Measurements from ENCODE around the gene NFX1.
"Not testable (repeated sequence)": the region's sequence is repeated elsewhere in the genome, so short reads cannot be mapped to it uniquely, and the experiment has no call there.

The NFX1 gene

GRCh38 chr9:33354651-33355211 lies 64.4 kb downstream of the NFX1 start:
- no peak for TF ChIP-seq JUND (IDR thresholded peaks at IDR 0.05; ENCODE audit: low read depth)
- no peak for DNase-seq (ENCODE audit: low read depth in 1 of 2, low spot score in 1 of 2)
- in situ Hi-C loops (cut with HindIII; ENCODE audit: low pct_unique_long_range_greater_than_20kb, low sequenced_read_pairs) = no loop called here

- TF ChIP-seq JUND (IDR thresholded peaks at IDR 0.05; ENCODE audit: low read depth) = no peak
- DNase-seq (ENCODE audit: low read depth in 1 of 2, low spot score in 1 of 2) = no peak
- in situ Hi-C loops (cut with HindIII; ENCODE audit: low pct_unique_long_range_greater_than_20kb, low sequenced_read_pairs) = no loop called here
Measured at GRCh38 chr9:33355933-33356332, 65.6 kb downstream of the NFX1 start.

- in situ Hi-C loops (cut with HindIII; ENCODE audit: low pct_unique_long_range_greater_than_20kb, low sequenced_read_pairs); DNase-seq (ENCODE audit: low read depth in 1 of 2, low spot score in 1 of 2): not testable (repeated sequence)
Measured at GRCh38 chr9:33358641-33359040, 68.3 kb downstream of the NFX1 start.

GRCh38 chr9:33364127-33364526 lies 73.8 kb downstream of the NFX1 start:
- no peak for TF ChIP-seq JUND (IDR thresholded peaks at IDR 0.05; ENCODE audit: low read depth)
- in situ Hi-C loops (cut with HindIII; ENCODE audit: low pct_unique_long_range_greater_than_20kb, low sequenced_read_pairs) = no loop called here
- no peak for DNase-seq (ENCODE audit: low read depth in 1 of 2, low spot score in 1 of 2)

GRCh38 chr9:33364814-33365213 lies 74.5 kb downstream of the NFX1 start:
- DNase-seq (ENCODE audit: low read depth in 1 of 2, low spot score in 1 of 2); in situ Hi-C loops (cut with HindIII; ENCODE audit: low pct_unique_long_range_greater_than_20kb, low sequenced_read_pairs): not testable (repeated sequence)

GRCh38 chr9:33366979-33367480 lies 76.7 kb downstream of the NFX1 start:
- in situ Hi-C loops (cut with HindIII; ENCODE audit: low pct_unique_long_range_greater_than_20kb, low sequenced_read_pairs) = no loop called here
- TF ChIP-seq JUND (IDR thresholded peaks at IDR 0.05; ENCODE audit: low read depth) = no peak
- DNase-seq (ENCODE audit: low read depth in 1 of 2, low spot score in 1 of 2) = no peak

GRCh38 chr9:33372900-33373299 lies 82.6 kb downstream of the NFX1 start:
- in situ Hi-C loops (cut with HindIII; ENCODE audit: low pct_unique_long_range_greater_than_20kb, low sequenced_read_pairs) = no loop called here
- TF ChIP-seq JUND (IDR thresholded peaks at IDR 0.05; ENCODE audit: low read depth) = no peak
- peak; percentile 4 to 72 for DNase-seq (ENCODE audit: low read depth in 1 of 2, low spot score in 1 of 2)

GRCh38 chr9:33374190-33374589 lies 83.9 kb downstream of the NFX1 start:
- no peak for DNase-seq (ENCODE audit: low read depth in 1 of 2, low spot score in 1 of 2)
- in situ Hi-C loops (cut with HindIII; ENCODE audit: low pct_unique_long_range_greater_than_20kb, low sequenced_read_pairs) = no loop called here
- no peak for TF ChIP-seq JUND (IDR thresholded peaks at IDR 0.05; ENCODE audit: low read depth)

- no peak for TF ChIP-seq JUND (IDR thresholded peaks at IDR 0.05; ENCODE audit: low read depth)
- in situ Hi-C loops (cut with HindIII; ENCODE audit: low pct_unique_long_range_greater_than_20kb, low sequenced_read_pairs) = no loop called here
- DNase-seq (ENCODE audit: low read depth in 1 of 2, low spot score in 1 of 2) = peak; percentile 11 to 97
Measured at GRCh38 chr9:33374634-33375237, 84.4 kb downstream of the NFX1 start.

- peak in 1 of 2 experiments; percentile 75 for DNase-seq (ENCODE audit: low read depth in 1 of 2, low spot score in 1 of 2)
- in situ Hi-C loops (cut with HindIII; ENCODE audit: low pct_unique_long_range_greater_than_20kb, low sequenced_read_pairs) = no loop called here
- TF ChIP-seq JUND (IDR thresholded peaks at IDR 0.05; ENCODE audit: low read depth) = no peak
Measured at GRCh38 chr9:33375238-33375840, 85.0 kb downstream of the NFX1 start.

- TF ChIP-seq JUND (IDR thresholded peaks at IDR 0.05; ENCODE audit: low read depth) = no peak
- in situ Hi-C loops (cut with HindIII; ENCODE audit: low pct_unique_long_range_greater_than_20kb, low sequenced_read_pairs) = no loop called here
- peak in 1 of 2 experiments; percentile 16 for DNase-seq (ENCODE audit: low read depth in 1 of 2, low spot score in 1 of 2)
Measured at GRCh38 chr9:33375841-33376321, 85.6 kb downstream of the NFX1 start.

GRCh38 chr9:33377089-33377715 lies 86.9 kb downstream of the NFX1 start:
- in situ Hi-C loops (cut with HindIII; ENCODE audit: low pct_unique_long_range_greater_than_20kb, low sequenced_read_pairs) = no loop called here
- no peak for DNase-seq (ENCODE audit: low read depth in 1 of 2, low spot score in 1 of 2)
- no peak for TF ChIP-seq JUND (IDR thresholded peaks at IDR 0.05; ENCODE audit: low read depth)
